Measurements from ENCODE around the gene TMEM238L. TPM values are rescaled to one million over a fixed set of nuclear protein-coding genes. Genes with fewer than 3 reads are reported as not detected.

TMEM238L gene
- total and polyA plus RNA-seq, 2 of the 13 experiments (the other 11 are each of a cell fraction or from before 2014, with no cell fraction given): not detected

DNA sequence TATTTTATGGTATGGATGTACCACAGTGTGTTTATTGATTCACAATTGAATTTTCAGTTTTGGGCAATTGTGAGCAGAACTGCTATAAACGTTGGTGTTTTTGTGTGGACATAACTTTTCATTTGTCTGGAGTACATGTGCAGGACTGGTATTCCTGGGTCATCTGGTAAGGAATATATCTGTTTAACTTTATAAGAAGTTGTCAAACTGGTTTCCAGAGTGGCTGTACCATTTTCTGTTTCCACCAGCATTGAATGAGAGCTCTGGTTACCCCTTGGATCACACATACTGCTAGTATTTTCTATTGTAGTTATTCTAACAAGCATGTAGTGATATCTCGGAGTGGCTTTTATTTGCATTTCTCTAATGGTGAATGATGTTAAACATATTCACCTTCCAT lies 24.3 kb downstream of the TMEM238L start (continued):
- TF ChIP-seq, protein P1, sequence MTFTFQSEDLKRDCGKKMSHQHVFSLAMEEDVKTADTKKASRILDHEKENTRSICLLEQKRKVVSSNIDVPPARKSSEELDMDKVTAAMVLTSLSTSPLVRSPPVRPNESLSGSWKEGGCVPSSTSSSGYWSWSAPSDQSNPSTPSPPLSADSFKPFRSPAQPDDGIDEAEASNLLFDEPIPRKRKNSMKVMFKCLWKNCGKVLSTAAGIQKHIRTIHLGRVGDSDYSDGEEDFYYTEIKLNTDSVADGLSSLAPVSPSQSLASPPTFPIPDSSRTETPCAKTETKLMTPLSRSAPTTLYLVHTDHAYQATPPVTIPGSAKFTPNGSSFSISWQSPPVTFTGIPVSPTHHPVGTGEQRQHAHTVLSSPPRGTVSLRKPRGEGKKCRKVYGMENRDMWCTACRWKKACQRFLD (CRISPR knock-in tag; IDR thresholded peaks at IDR 0.05; ENCODE audit: borderline replicate concordance): no peak
- no peak for TF ChIP-seq ADNP (CRISPR knock-in tag; IDR thresholded peaks at IDR 0.05)
- no peak for TF ChIP-seq SP140L (CRISPR knock-in tag; IDR thresholded peaks at IDR 0.05; ENCODE audit: borderline replicate concordance)
- TF ChIP-seq NFE2L2 (IDR thresholded peaks at IDR 0.05; ENCODE audit: low read length): no peak
- no peak for TF ChIP-seq ATF7 (IDR thresholded peaks at IDR 0.05)
- TF ChIP-seq ATF7 (CRISPR knock-in tag; IDR thresholded peaks at IDR 0.05): no peak
- no peak for TF ChIP-seq ISL2 (CRISPR knock-in tag; IDR thresholded peaks at IDR 0.05)
- TF ChIP-seq, protein P2, sequence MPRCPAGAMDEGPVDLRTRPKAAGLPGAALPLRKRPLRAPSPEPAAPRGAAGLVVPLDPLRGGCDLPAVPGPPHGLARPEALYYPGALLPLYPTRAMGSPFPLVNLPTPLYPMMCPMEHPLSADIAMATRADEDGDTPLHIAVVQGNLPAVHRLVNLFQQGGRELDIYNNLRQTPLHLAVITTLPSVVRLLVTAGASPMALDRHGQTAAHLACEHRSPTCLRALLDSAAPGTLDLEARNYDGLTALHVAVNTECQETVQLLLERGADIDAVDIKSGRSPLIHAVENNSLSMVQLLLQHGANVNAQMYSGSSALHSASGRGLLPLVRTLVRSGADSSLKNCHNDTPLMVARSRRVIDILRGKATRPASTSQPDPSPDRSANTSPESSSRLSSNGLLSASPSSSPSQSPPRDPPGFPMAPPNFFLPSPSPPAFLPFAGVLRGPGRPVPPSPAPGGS (CRISPR knock-in tag; IDR thresholded peaks at IDR 0.05): no peak
- no peak for TF ChIP-seq MTA1 (CRISPR knock-in tag; IDR thresholded peaks at IDR 0.05; ENCODE audit: borderline replicate concordance)
- TF ChIP-seq ZNF510 (CRISPR knock-in tag; IDR thresholded peaks at IDR 0.05; ENCODE audit: low read depth): no peak
- no peak for TF ChIP-seq ZFX (CRISPR knock-in tag; IDR thresholded peaks at IDR 0.05; ENCODE audit: low read depth)
- TF ChIP-seq MED1 (CRISPR knock-in tag; IDR thresholded peaks at IDR 0.05): no peak

DNA sequence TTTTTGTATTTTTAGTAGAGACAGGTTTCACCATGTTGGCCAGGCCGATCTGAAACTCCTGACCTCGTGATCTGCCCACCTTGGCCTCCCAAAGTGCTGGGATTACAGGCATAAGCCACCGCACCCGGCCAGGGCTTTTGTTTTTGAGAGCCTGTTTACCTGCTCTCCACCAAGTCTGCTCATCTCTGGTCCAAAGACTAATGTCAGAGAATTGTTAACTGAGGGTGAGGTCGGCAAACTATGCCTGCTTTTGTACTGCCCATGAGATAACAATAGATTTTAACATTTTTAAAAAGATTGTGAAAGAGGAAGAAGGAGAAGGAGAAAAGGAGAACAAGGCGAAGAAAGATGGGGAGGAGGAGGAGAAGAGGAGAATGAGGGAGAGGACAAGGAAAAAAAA lies 26.0 kb downstream of the TMEM238L start:
- H2AFZ ChIP-seq (ENCODE audit: low read length): no peak overlapping the region
- peak overlapping the region; percentile 24; the same call in 1 of the 2 replicates for H3K4me2 ChIP-seq (ENCODE audit: low read depth, low read length)
- no peaks in the 10 kb centered on the region for H3K27me3 ChIP-seq (ENCODE audit: control insufficient read depth in 1 of 2, insufficient read depth in 2 of 2, low read length in 2 of 2)
- no peaks in the 10 kb centered on the region for H4K20me1 ChIP-seq (ENCODE audit: insufficient read depth, low read length)
- FAIRE-seq (no peak), DNase-seq (ENCODE audit: low spot score) (peak; percentile 40), ATAC-seq (peak; percentile 69)
- H3K36me3 ChIP-seq (replicated peaks in 1 of 2; ENCODE audit: control insufficient read depth in 1 of 2, insufficient read depth in 2 of 2, low read length in 2 of 2): no peaks in the 10 kb centered on the region
- in situ Hi-C loops (cut with HindIII; ENCODE audit: extremely low pct_ligation_motif_present, low pct_unique_long_range_greater_than_20kb): no loop called here
- WGBS (ENCODE audit: low lambda C conversion rate): 5% methylated on average over 6 of the region's 6 CpGs
- H3K27ac ChIP-seq (ENCODE audit: extremely low read length, insufficient read depth, low read length): no peak overlapping the region
- H3K4me1 ChIP-seq (ENCODE audit: insufficient read depth, low read length): peaks cover 29% of the 10 kb centered on the region
- no peaks in the 10 kb centered on the region for H3K79me2 ChIP-seq (ENCODE audit: insufficient read depth, low read length)
- H3K4me3 ChIP-seq (replicated peaks in 1 of 3; ENCODE audit: insufficient read depth in 1 of 3, low read depth in 2 of 3, low read length in 3 of 3): no peak overlapping the region
- POLR2A ChIA-PET: no interaction called here
- peaks cover 3% of the 10 kb centered on the region; the same call in 1 of the 2 replicates for H3K9me3 ChIP-seq (ENCODE audit: low read length)
- BruUV-seq (replicated peaks): no TSS peak
- CTCF ChIA-PET (ENCODE audit: low intra/inter-chr PET ratio, low total read pairs): no interaction called here
- intact Hi-C loops (cut with micrococcal nuclease; ENCODE audit: unreplicated experiment): no loop called here
- no peak overlapping the region for H3K9ac ChIP-seq (ENCODE audit: insufficient read depth, low read depth, low read length)
- TF ChIP-seq, protein P3, sequence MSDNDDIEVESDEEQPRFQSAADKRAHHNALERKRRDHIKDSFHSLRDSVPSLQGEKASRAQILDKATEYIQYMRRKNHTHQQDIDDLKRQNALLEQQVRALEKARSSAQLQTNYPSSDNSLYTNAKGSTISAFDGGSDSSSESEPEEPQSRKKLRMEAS (IDR thresholded peaks at IDR 0.05): no peak
- TF ChIP-seq MED13 (CRISPR knock-in tag; IDR thresholded peaks at IDR 0.05): no peak
- no peak for TF ChIP-seq ATF1 (CRISPR knock-in tag; IDR thresholded peaks at IDR 0.05)
- no peak for TF ChIP-seq SOX6 (IDR thresholded peaks at IDR 0.05)
- TF ChIP-seq SOX6 (CRISPR knock-in tag; IDR thresholded peaks at IDR 0.05): peak; percentile 86
- TF ChIP-seq, protein P4, sequence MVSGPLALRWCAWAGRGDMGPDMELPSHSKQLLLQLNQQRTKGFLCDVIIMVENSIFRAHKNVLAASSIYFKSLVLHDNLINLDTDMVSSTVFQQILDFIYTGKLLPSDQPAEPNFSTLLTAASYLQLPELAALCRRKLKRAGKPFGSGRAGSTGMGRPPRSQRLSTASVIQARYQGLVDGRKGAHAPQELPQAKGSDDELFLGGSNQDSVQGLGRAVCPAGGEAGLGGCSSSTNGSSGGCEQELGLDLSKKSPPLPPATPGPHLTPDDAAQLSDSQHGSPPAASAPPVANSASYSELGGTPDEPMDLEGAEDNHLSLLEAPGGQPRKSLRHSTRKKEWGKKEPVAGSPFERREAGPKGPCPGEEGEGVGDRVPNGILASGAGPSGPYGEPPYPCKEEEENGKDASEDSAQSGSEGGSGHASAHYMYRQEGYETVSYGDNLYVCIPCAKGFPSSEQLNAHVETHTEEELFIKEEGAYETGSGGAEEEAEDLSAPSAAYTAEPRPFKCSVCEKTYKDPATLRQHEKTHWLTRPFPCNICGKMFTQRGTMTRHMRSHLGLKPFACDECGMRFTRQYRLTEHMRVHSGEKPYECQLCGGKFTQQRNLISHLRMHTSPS (CRISPR knock-in tag; IDR thresholded peaks at IDR 0.05; ENCODE audit: low read depth): no peak
- TF ChIP-seq FOXO1 (CRISPR knock-in tag; IDR thresholded peaks at IDR 0.05): peak; percentile 47; the same call in 1 of the 2 replicates
- no peak for TF ChIP-seq FOXP1 (IDR thresholded peaks at IDR 0.05)
- TF ChIP-seq FOXP1 (CRISPR knock-in tag; IDR thresholded peaks at IDR 0.05): peak; percentile 34; the same call in 1 of the 2 replicates
